NCI-H2196 treated with DMSO at 0.1 percent for 48 hours (cell line): ENCODE results near the gene STARD8.

ENCODE experiments used
- DNase-seq: peaks from one replicate; lab custom pipeline; 2025; ENCODE audit not compliant: unreplicated experiment; lab: John Stamatoyannopoulos, UW

The STARD8 gene

GRCh38 chrX:68690936-68691501, 43.6 kb downstream of the STARD8 start:
- DNase-seq = no peak

- DNase-seq = no peak
These were observed 44.5 kb downstream of the STARD8 start for GRCh38 chrX:68691921-68692320.

GRCh38 chrX:68692651-68693050, 45.2 kb downstream of the STARD8 start:
- no peak for DNase-seq

- no peak for DNase-seq
These were observed 46.3 kb downstream of the STARD8 start for GRCh38 chrX:68693481-68694434.

- DNase-seq = no peak
These were observed 47.2 kb downstream of the STARD8 start for GRCh38 chrX:68694435-68695205.

- DNase-seq = no peak
These were observed 47.9 kb downstream of the STARD8 start for GRCh38 chrX:68695206-68695845.

- DNase-seq = no peak
These were observed 49.0 kb downstream of the STARD8 start for GRCh38 chrX:68696267-68696990.

GRCh38 chrX:68697036-68697435, 49.6 kb downstream of the STARD8 start:
- DNase-seq = no peak

GRCh38 chrX:68697465-68698125, 50.1 kb downstream of the STARD8 start:
- DNase-seq = no peak

GRCh38 chrX:68698942-68699341, 51.5 kb downstream of the STARD8 start:
- no peak for DNase-seq

- no peak for DNase-seq
These were observed 52.7 kb downstream of the STARD8 start for GRCh38 chrX:68699960-68700746.

GRCh38 chrX:68703369-68703768, 55.9 kb downstream of the STARD8 start:
- no peak for DNase-seq

GRCh38 chrX:68703846-68704245, 56.4 kb downstream of the STARD8 start:
- DNase-seq = no peak

GRCh38 chrX:68705986-68706385, 58.5 kb downstream of the STARD8 start:
- no peak for DNase-seq

GRCh38 chrX:68708503-68709290, 61.2 kb downstream of the STARD8 start:
- DNase-seq = no peak

- no peak for DNase-seq
These were observed 63.6 kb downstream of the STARD8 start for GRCh38 chrX:68710870-68711576.

GRCh38 chrX:68711845-68712244, 64.4 kb downstream of the STARD8 start:
- no peak for DNase-seq

GRCh38 chrX:68714856-68715255, 67.4 kb downstream of the STARD8 start:
- no peak for DNase-seq
